OCI-LY1 (cell line): ENCODE data around the gene VSIG8.

ENCODE experiments used
- EZH2 ChIP-seq: fragments of 200-600 bp; sonication (generic), shearing (Covaris generic); IDR thresholded peaks from 2 replicates; pipeline ENCODE4 v1.8.0; 2017; ENCODE audit warnings: borderline replicate concordance, mixed run types, mild to moderate bottlenecking, antibody characterized with exemption, low read length, moderate library complexity, mixed read lengths
- TF ChIP-seq, protein P1 (sequence below): fragments of 200-600 bp; sonication (generic), shearing (Covaris generic); IDR thresholded peaks from 2 replicates; pipeline ENCODE4 v1.5.1; 2017; ENCODE audit warnings: mild to moderate bottlenecking, antibody characterized with exemption, low read length, moderate library complexity, mixed read lengths

DNA sequence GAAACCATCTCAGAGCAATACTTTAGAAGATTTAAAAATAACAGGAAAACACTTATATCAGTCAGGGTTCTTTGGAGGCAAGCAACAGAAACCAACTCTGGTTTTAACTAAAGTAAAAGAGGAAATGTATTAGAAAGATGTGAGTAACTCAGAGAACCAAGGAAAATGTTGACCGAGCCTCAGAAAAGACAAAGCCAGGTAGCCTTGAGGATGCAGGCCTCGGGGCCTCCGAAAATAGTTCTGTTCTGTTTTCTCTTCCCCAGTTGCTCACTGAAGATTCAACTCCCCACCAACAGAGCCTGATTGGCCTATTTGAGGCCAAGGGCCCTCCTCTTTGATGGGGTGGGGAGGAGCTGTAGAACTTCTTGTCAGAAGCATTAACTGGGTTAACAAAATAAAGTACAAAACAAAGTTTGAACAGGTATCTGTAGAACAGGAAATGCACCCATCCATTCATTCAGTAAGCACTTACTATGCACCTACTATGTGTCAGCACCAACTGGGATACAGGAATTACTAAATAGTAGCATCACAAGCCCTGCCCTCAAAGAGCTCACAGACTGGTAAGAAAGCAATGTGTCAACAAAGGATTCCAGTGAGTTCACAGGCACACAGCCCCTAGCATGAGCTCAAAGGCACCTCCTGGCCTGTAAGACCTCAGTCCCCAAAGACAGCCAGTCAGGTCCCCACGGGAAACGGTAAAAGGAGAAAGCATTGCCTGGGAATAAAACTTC, 23.2 kb downstream of the VSIG8 start:
- TF ChIP-seq, protein P1, sequence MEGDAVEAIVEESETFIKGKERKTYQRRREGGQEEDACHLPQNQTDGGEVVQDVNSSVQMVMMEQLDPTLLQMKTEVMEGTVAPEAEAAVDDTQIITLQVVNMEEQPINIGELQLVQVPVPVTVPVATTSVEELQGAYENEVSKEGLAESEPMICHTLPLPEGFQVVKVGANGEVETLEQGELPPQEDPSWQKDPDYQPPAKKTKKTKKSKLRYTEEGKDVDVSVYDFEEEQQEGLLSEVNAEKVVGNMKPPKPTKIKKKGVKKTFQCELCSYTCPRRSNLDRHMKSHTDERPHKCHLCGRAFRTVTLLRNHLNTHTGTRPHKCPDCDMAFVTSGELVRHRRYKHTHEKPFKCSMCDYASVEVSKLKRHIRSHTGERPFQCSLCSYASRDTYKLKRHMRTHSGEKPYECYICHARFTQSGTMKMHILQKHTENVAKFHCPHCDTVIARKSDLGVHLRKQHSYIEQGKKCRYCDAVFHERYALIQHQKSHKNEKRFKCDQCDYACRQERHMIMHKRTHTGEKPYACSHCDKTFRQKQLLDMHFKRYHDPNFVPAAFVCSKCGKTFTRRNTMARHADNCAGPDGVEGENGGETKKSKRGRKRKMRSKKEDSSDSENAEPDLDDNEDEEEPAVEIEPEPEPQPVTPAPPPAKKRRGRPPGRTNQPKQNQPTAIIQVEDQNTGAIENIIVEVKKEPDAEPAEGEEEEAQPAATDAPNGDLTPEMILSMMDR, result no peak
- TF ChIP-seq EZH2, result no peak
